ENCODE data around the gene RARS1.

DNA sequence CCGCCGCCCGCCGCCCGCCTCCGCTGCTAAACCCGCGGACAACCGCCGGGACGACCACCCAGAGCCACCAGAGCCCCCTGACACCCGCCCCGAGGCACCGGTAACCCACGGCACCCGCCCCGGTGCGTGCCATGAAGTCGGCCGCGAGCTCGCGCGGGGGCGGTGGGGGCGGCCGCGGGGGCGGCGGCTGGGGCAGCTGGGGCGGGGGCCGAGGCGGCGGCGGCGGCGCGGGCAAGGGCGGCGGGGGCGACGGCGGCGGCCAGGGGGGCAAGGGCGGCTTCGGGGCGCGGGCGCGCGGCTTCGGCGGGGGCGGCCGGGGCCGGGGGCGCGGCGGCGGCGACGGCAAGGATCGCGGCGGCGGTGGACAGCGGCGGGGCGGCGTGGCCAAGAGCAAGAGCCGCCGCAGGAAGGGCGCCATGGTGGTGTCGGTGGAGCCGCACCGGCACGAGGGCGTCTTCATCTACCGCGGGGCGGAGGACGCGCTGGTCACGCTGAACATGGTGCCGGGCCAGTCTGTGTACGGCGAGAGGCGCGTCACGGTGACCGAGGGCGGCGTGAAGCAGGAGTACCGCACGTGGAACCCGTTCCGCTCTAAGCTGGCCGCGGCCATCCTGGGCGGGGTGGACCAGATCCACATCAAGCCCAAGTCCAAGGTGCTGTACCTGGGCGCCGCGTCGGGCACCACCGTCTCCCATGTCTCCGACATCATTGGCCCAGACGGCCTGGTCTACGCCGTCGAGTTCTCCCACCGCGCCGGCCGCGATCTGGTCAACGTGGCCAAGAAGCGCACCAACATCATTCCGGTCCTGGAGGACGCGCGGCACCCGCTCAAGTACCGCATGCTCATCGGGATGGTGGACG is 43.3 kb downstream of the RARS1 start:
- TF ChIP-seq, protein P1, sequence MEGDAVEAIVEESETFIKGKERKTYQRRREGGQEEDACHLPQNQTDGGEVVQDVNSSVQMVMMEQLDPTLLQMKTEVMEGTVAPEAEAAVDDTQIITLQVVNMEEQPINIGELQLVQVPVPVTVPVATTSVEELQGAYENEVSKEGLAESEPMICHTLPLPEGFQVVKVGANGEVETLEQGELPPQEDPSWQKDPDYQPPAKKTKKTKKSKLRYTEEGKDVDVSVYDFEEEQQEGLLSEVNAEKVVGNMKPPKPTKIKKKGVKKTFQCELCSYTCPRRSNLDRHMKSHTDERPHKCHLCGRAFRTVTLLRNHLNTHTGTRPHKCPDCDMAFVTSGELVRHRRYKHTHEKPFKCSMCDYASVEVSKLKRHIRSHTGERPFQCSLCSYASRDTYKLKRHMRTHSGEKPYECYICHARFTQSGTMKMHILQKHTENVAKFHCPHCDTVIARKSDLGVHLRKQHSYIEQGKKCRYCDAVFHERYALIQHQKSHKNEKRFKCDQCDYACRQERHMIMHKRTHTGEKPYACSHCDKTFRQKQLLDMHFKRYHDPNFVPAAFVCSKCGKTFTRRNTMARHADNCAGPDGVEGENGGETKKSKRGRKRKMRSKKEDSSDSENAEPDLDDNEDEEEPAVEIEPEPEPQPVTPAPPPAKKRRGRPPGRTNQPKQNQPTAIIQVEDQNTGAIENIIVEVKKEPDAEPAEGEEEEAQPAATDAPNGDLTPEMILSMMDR (IDR thresholded peaks at IDR 0.05; ENCODE audit: low read depth, low read length, poor library complexity, severe bottlenecking): no peak
- no peak for TF ChIP-seq EZH2phosphoT487 (IDR thresholded peaks at IDR 0.05; ENCODE audit: borderline replicate concordance, low read length)
